Mammary epithelial cell (primary cell): Measurements from ENCODE around the gene FGD5.

Source experiments
- EZH2 ChIP-seq: IDR thresholded peaks from 2 replicates; pipeline ENCODE4 v1.6.1; 2012; ENCODE audit warnings: low read length, inconsistent platforms, borderline replicate concordance
- TF ChIP-seq, protein P1 (sequence below), 2 donors: IDR thresholded peaks in 1 of 2; conservative IDR thresholded peaks in 1 of 2; 2 replicates each; pipeline ENCODE4 v1.5.1; 2011 to 2012; ENCODE audit warnings: inconsistent platforms in 2 of 2, low read length in 2 of 2, mild to moderate bottlenecking in 2 of 2, control low read depth in 1 of 2, low read depth in 1 of 2; ENCODE audit not compliant: insufficient read depth in 1 of 2; ENCODE audit errors: extremely low read depth in 1 of 2

DNA sequence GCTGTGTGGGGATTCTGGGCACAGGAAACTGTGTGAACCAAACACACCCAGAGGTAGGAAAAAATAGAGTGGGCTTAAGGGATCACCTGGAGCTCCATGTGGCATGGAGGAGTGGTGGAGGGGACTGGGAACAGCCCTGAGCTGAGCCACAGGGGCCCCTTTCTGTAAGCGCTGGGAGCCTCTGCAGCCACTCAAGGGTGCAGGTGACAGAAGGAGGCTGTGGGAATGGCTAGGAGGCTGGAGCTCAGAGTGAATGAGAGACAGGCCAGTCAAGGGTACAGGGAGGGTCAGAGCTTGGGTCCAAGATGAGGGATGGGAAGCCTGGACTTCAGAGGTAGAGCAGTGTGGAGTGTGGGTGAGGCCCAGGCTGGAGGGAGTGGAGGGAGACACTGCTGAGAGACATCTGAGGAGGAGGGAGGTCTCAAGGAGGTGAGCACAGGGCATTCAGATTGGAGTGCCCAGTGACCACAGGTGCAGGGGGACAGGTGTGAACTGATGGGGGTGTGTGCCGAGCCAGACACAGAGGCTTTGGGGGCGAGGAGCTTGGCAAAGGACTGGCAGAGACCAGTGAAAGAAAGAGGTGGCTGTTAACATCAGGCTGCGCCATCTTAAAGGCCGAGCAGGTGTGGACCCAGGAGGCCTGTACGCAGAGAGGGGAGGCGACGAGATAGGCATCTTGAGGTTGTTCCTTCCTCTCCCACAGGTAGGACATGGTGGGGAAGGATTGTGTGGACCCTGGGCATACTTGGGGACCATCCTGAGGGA lies 56.8 kb downstream of the FGD5 start:
- TF ChIP-seq, protein P1, sequence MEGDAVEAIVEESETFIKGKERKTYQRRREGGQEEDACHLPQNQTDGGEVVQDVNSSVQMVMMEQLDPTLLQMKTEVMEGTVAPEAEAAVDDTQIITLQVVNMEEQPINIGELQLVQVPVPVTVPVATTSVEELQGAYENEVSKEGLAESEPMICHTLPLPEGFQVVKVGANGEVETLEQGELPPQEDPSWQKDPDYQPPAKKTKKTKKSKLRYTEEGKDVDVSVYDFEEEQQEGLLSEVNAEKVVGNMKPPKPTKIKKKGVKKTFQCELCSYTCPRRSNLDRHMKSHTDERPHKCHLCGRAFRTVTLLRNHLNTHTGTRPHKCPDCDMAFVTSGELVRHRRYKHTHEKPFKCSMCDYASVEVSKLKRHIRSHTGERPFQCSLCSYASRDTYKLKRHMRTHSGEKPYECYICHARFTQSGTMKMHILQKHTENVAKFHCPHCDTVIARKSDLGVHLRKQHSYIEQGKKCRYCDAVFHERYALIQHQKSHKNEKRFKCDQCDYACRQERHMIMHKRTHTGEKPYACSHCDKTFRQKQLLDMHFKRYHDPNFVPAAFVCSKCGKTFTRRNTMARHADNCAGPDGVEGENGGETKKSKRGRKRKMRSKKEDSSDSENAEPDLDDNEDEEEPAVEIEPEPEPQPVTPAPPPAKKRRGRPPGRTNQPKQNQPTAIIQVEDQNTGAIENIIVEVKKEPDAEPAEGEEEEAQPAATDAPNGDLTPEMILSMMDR (conservative IDR thresholded peaks at IDR 0.05 in 1 of 2, IDR thresholded peaks at IDR 0.05 in 1 of 2; ENCODE audit: extremely low read depth in 1 of 2, insufficient read depth in 1 of 2, low read depth in 1 of 2, low read length in 2 of 2) = no peak
- no peak for TF ChIP-seq EZH2
